GF-D8 (cell line): ENCODE measurements around the gene NCAPH2.

Experiments used
- DNase-seq: peaks from one replicate; lab custom pipeline; 2025; lab: John Stamatoyannopoulos, UW

Gene NCAPH2

GRCh38 chr22:50548921-50549790 is 41.1 kb downstream of the NCAPH2 start:
- DNase-seq, result no peak

GRCh38 chr22:50550395-50550794 is 42.4 kb downstream of the NCAPH2 start:
- DNase-seq, result no peak

- no peak for DNase-seq
Observed at GRCh38 chr22:50551160-50551752, 43.2 kb downstream of the NCAPH2 start.

- no peak for DNase-seq
Observed at GRCh38 chr22:50553310-50553709, 45.3 kb downstream of the NCAPH2 start.

GRCh38 chr22:50556703-50557102 is 48.7 kb downstream of the NCAPH2 start:
- DNase-seq, result no peak

GRCh38 chr22:50560034-50560433 is 52.0 kb downstream of the NCAPH2 start:
- no peak for DNase-seq

GRCh38 chr22:50561401-50562358 is 53.7 kb downstream of the NCAPH2 start:
- no peak for DNase-seq

- peak; percentile 80 for DNase-seq
Observed at GRCh38 chr22:50562523-50563412, 54.7 kb downstream of the NCAPH2 start, which contains the start of gene SYCE3. TSS of gene SYCE3 (minus strand) at chr22:50562919. CDS start at chr22:50556405, 6,514 bp downstream.

GRCh38 chr22:50563413-50564160 is 55.6 kb downstream of the NCAPH2 start:
- DNase-seq, result no peak

GRCh38 chr22:50564289-50564688 is 56.3 kb downstream of the NCAPH2 start:
- no peak for DNase-seq

- no peak for DNase-seq
Observed at GRCh38 chr22:50567721-50568252, 59.8 kb downstream of the NCAPH2 start.

- no peak for DNase-seq
Observed at GRCh38 chr22:50568626-50569025, 60.6 kb downstream of the NCAPH2 start.

GRCh38 chr22:50569041-50569459 is 61.0 kb downstream of the NCAPH2 start:
- DNase-seq, result no peak

- no peak for DNase-seq
Observed at GRCh38 chr22:50569896-50570535, 62.0 kb downstream of the NCAPH2 start.

GRCh38 chr22:50570861-50571260 is 62.8 kb downstream of the NCAPH2 start:
- no peak for DNase-seq

GRCh38 chr22:50571264-50572175 is 63.5 kb downstream of the NCAPH2 start:
- DNase-seq, result no peak

- no peak for DNase-seq
Observed at GRCh38 chr22:50572965-50573364, 64.9 kb downstream of the NCAPH2 start.
